SKM-1 treated with dmso at 0.1 percent for 144 hours (cell line): ENCODE data around the gene WDPCP.

Source experiments
- DNase-seq: peaks from one replicate; lab custom pipeline; 2025; ENCODE audit not compliant: unreplicated experiment; lab: John Stamatoyannopoulos, UW

The WDPCP gene

GRCh38 chr2:63545023-63545422 lies 43.3 kb downstream of the WDPCP start:
- DNase-seq: no peak

GRCh38 chr2:63544017-63544627 lies 44.2 kb downstream of the WDPCP start:
- no peak for DNase-seq

- no peak for DNase-seq
Measured at GRCh38 chr2:63539416-63540162, 48.7 kb downstream of the WDPCP start.

- no peak for DNase-seq
Measured at GRCh38 chr2:63538390-63538789, 49.9 kb downstream of the WDPCP start.

- no peak for DNase-seq
Measured at GRCh38 chr2:63537306-63537705, 51.0 kb downstream of the WDPCP start.

- DNase-seq: no peak
Measured at GRCh38 chr2:63530704-63531279, 57.5 kb downstream of the WDPCP start.

- DNase-seq: no peak
Measured at GRCh38 chr2:63525905-63526304, 62.4 kb downstream of the WDPCP start.

GRCh38 chr2:63522950-63523349 lies 65.3 kb downstream of the WDPCP start:
- no peak for DNase-seq

GRCh38 chr2:63520793-63521192 lies 67.5 kb downstream of the WDPCP start:
- no peak for DNase-seq

- no peak for DNase-seq
Measured at GRCh38 chr2:63514781-63515180, 73.5 kb downstream of the WDPCP start.

GRCh38 chr2:63514237-63514716 lies 74.0 kb downstream of the WDPCP start:
- DNase-seq: no peak

- DNase-seq: no peak
Measured at GRCh38 chr2:63506320-63506719, 82.0 kb downstream of the WDPCP start.

- DNase-seq: no peak
Measured at GRCh38 chr2:63503818-63504217, 84.5 kb downstream of the WDPCP start.

- DNase-seq: no peak
Measured at GRCh38 chr2:63500398-63500797, 87.9 kb downstream of the WDPCP start.

GRCh38 chr2:63497576-63497975 lies 90.7 kb downstream of the WDPCP start:
- DNase-seq: no peak

- no peak for DNase-seq
Measured at GRCh38 chr2:63494968-63495367, 93.3 kb downstream of the WDPCP start.

- DNase-seq: no peak
Measured at GRCh38 chr2:63494100-63494499, 94.2 kb downstream of the WDPCP start.

GRCh38 chr2:63488118-63488713 lies 100.1 kb downstream of the WDPCP start:
- DNase-seq: no peak

- DNase-seq: no peak
Measured at GRCh38 chr2:63486861-63487290, 101.4 kb downstream of the WDPCP start.

- no peak for DNase-seq
Measured at GRCh38 chr2:63484901-63485300, 103.4 kb downstream of the WDPCP start.

GRCh38 chr2:63484481-63484880 lies 103.8 kb downstream of the WDPCP start:
- DNase-seq: no peak

- DNase-seq: no peak
Measured at GRCh38 chr2:63477686-63478085, 110.6 kb downstream of the WDPCP start.
